ENCODE results near the gene THRAP3. TPM values are rescaled to one million over a fixed set of nuclear protein-coding genes. Genes with fewer than 3 reads are reported as not detected.

THRAP3 gene
- total RNA-seq, 1 donor from 2014 or later = 121 TPM

DNA sequence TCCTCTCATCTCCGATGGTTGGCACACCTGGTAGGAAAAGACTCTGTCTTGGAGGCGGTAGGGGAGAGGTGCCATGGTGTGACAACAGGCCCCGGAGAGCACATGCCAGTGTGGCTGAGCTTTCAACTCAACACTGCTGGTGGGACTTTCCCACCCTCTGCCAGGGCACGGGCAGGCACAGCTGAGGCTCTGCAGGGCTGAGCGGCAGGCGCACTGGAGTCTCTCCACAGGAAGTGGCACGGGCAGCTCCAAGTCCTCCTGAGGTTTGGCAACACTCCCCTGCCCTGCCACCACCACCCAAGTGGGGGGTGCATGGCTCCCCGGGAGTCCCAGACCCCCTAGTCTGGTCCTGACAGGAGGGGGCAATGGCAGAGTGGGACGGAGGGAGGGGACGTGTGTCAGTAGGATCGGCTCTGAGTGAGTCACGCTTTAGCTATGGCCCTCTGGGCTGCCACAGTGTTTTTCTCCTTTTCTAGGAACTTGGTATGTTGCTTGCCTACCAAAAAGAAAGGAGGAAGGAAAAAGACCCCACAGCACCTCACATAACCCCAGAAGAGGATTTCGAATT, 126.5 kb downstream of the THRAP3 start:
- Mint-ChIP-seq H3K36me3 (peaks cover 26% of the 10 kb centered on the region), H3K27ac (peak overlapping the region; percentile 92), H3K4me3 (no peak overlapping the region), H3K4me1 (peaks cover 16% of the 10 kb centered on the region), H3K9me3 (no peaks in the 10 kb centered on the region), H3K27me3 (ENCODE audit: low read depth) (no peaks in the 10 kb centered on the region)
- no peak for DNase-seq (ENCODE audit: low spot score in 2 of 2, unreplicated experiment in 2 of 2)
- TF ChIP-seq, protein P1, sequence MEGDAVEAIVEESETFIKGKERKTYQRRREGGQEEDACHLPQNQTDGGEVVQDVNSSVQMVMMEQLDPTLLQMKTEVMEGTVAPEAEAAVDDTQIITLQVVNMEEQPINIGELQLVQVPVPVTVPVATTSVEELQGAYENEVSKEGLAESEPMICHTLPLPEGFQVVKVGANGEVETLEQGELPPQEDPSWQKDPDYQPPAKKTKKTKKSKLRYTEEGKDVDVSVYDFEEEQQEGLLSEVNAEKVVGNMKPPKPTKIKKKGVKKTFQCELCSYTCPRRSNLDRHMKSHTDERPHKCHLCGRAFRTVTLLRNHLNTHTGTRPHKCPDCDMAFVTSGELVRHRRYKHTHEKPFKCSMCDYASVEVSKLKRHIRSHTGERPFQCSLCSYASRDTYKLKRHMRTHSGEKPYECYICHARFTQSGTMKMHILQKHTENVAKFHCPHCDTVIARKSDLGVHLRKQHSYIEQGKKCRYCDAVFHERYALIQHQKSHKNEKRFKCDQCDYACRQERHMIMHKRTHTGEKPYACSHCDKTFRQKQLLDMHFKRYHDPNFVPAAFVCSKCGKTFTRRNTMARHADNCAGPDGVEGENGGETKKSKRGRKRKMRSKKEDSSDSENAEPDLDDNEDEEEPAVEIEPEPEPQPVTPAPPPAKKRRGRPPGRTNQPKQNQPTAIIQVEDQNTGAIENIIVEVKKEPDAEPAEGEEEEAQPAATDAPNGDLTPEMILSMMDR (IDR thresholded peaks at IDR 0.05; ENCODE audit: unreplicated experiment) = no peak

DNA sequence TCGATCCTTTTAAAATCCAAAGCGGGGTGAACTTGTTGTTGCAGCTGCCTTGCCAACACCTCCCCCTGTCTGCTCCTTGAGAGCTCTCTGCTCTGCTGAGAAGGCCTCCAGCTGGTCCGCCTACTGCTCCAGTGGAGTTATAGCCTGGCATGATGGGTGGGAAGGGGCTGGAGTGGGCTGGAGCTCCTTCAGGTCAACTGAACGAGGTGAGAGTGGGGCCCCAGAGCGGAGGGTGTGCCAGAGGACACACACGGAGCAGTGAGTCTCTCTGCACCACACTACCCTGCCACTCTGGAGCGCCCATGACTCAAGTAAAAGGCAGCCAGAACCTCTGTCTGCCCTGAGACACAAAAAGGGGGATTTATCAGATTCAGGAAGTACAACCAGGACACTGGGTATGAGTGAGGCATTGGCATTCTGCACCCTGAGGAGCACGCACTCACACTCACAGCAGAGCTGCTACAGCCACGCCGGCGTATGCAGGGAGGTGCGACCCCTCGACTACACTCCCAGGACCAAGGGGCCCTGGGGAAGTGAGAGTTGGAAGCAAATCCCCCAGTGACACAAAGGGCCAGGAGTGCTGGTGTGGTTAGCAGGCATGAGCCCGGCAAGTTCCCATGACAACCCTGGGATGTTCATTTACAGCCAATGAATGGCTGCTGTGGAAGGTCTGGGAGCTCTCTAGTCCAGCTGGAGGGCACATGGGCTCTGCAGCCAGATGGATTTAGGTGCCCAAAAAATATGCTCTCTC, 127.2 kb downstream of the THRAP3 start:
- Mint-ChIP-seq H3K4me1 (peaks cover 16% of the 10 kb centered on the region), H3K27ac (peak overlapping the region; percentile 92), H3K9me3 (no peaks in the 10 kb centered on the region), H3K27me3 (ENCODE audit: low read depth) (no peaks in the 10 kb centered on the region), H3K4me3 (no peak overlapping the region), H3K36me3 (peaks cover 27% of the 10 kb centered on the region)
- DNase-seq (ENCODE audit: low spot score in 2 of 2, unreplicated experiment in 2 of 2) = no peak
- TF ChIP-seq, protein P1 (IDR thresholded peaks at IDR 0.05; ENCODE audit: unreplicated experiment) = no peak

GRCh38 chr1:36352125-36352909, 128.1 kb downstream of the THRAP3 start:
- H3K4me3 Mint-ChIP-seq = no peak overlapping the region
- H3K9me3 Mint-ChIP-seq = no peaks in the 10 kb centered on the region
- DNase-seq (ENCODE audit: low spot score in 2 of 2, unreplicated experiment in 2 of 2) = no peak
- H3K36me3 Mint-ChIP-seq = peaks cover 26% of the 10 kb centered on the region
- H3K4me1 Mint-ChIP-seq = peaks cover 16% of the 10 kb centered on the region
- H3K27me3 Mint-ChIP-seq (ENCODE audit: low read depth) = no peaks in the 10 kb centered on the region
- peak overlapping the region; percentile 92 for H3K27ac Mint-ChIP-seq
- TF ChIP-seq, protein P1 (IDR thresholded peaks at IDR 0.05; ENCODE audit: unreplicated experiment) = no peak

DNA sequence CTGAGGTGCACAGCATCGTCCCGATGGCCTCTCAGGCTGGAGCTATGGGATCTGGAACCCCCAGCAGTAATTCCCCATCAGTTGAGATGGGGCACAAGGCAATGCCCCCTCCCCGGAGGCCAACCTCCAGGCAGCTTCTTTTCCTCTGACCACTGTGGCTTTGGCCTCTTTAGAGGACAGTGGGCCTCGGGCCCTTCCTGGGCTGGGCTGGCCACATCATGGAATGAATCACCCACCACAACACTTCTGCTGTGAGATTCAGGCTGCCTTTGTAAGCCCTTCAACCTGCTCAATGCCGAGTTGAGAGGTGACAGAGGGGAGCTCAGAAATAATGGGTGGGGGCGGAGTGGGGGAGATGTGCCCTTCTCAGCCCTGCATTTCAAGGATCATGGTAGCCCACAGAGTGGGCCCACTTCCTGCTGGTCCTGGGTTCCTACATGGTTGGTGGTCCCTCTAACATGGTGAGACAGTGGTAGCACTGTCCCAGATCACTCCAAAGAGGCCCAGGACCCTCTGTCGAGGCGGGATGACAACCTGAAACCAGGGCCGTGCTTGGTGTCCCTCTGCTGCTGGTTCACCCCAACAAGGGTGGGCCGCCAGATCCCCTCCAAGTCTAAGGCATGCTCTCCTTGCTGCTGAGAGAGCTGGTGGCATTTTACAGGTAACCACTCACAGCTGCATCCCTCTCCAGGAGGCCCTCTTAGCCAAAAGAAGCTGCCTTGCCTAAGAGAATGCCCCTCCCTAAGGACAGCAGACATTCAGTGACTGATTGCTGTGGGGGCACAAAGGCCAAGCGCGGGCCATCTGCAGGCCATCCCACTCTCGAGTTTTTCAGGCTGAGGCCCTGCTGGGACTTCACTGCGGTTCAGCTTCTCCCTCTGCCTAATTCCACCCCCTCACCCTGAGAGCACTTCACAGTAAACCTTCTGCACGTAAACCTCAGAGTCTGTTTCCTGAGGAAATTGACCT, 129.0 kb downstream of the THRAP3 start:
- TF ChIP-seq, protein P1 (IDR thresholded peaks at IDR 0.05; ENCODE audit: unreplicated experiment) = no peak
- Mint-ChIP-seq H3K27me3 (ENCODE audit: low read depth) (no peaks in the 10 kb centered on the region), H3K4me1 (peaks cover 16% of the 10 kb centered on the region), H3K36me3 (peaks cover 24% of the 10 kb centered on the region), H3K4me3 (no peak overlapping the region), H3K27ac (peak overlapping the region; percentile 92), H3K9me3 (no peaks in the 10 kb centered on the region)
- no peak for DNase-seq (ENCODE audit: low spot score in 2 of 2, unreplicated experiment in 2 of 2)

DNA sequence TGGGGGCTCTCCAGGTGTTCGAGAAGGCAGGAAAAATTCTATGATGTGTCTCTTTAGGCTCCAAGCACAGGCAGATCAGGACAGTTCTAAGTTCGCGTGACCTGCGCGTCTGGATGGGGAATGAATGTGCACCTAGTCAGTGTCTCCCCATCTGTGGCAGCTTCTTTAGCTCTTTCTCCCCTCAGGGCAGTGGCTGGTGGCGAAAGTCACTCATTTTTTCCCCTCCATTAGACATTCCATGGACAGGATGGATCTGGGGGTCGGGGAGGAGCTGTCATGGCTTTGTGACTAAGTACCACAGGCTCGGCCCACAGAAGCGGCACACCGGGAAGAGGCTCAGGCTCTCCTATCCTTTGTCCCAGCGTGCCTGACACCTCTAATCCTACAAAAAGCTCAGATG, 130.2 kb downstream of the THRAP3 start:
- Mint-ChIP-seq H3K4me3 (no peak overlapping the region), H3K9me3 (no peaks in the 10 kb centered on the region), H3K36me3 (peaks cover 21% of the 10 kb centered on the region), H3K27me3 (ENCODE audit: low read depth) (no peaks in the 10 kb centered on the region), H3K27ac (no peak overlapping the region), H3K4me1 (peaks cover 16% of the 10 kb centered on the region)
- DNase-seq (ENCODE audit: low spot score in 2 of 2, unreplicated experiment in 2 of 2) = no peak
- TF ChIP-seq, protein P1 (IDR thresholded peaks at IDR 0.05; ENCODE audit: unreplicated experiment) = no peak

Measured in mesothelial cell of epicardium (in vitro differentiated cells).